Gastroesophageal sphincter (tissue), 3 donors: ENCODE measurements around the gene HMGB4.

Experiments used
- POLR2A ChIP-seq, 2 donors: fragments of 450-650 bp; IDR thresholded peaks; one replicate each; pipeline ENCODE4 v1.6.1; 2017; ENCODE audit warnings: antibody characterized with exemption in 2 of 2, mild to moderate bottlenecking in 2 of 2, moderate library complexity in 1 of 2
- TF ChIP-seq, protein P1 (sequence below), 4 experiments: fragments of 200-600 bp in 2 of 4; fragments of 450-650 bp in 2 of 4; sonication (generic) in 1 of 4; IDR thresholded peaks; one replicate each; pipeline ENCODE4 v1.5.1; 2017 to 2019; ENCODE audit warnings: antibody characterized with exemption in 4 of 4, mild to moderate bottlenecking in 2 of 4, moderate library complexity in 2 of 4

DNA sequence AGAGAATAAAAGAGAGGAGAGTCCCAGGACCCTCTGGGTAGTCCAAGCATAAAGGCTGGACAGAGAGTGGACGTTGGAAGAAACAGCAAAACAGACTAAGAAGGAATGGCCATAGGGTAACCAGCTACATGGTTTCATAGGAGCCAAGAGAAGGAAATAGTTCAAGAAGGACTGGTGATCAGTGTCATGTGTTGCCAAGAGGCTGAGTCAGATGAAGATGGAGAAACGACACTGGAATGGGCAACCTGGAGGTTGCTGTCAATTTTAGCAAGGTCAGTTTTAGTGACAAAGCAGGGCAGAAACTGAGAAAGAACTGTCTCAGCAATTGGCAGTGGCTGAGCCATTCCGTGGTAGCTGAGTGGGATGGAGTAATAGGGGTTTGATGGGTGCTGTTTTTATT lies 41.4 kb downstream of the HMGB4 start:
- TF ChIP-seq, protein P1, sequence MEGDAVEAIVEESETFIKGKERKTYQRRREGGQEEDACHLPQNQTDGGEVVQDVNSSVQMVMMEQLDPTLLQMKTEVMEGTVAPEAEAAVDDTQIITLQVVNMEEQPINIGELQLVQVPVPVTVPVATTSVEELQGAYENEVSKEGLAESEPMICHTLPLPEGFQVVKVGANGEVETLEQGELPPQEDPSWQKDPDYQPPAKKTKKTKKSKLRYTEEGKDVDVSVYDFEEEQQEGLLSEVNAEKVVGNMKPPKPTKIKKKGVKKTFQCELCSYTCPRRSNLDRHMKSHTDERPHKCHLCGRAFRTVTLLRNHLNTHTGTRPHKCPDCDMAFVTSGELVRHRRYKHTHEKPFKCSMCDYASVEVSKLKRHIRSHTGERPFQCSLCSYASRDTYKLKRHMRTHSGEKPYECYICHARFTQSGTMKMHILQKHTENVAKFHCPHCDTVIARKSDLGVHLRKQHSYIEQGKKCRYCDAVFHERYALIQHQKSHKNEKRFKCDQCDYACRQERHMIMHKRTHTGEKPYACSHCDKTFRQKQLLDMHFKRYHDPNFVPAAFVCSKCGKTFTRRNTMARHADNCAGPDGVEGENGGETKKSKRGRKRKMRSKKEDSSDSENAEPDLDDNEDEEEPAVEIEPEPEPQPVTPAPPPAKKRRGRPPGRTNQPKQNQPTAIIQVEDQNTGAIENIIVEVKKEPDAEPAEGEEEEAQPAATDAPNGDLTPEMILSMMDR (IDR thresholded peaks at IDR 0.05) = no peak
- TF ChIP-seq POLR2A (IDR thresholded peaks at IDR 0.05) = no peak
